SK-N-SH (cell line): ENCODE data around the gene EXOC6. TPM values are rescaled to one million over a fixed set of nuclear protein-coding genes. Genes with fewer than 3 reads are reported as not detected.
"Not testable (repeated sequence)": the region's sequence is repeated elsewhere in the genome, so short reads cannot be mapped to it uniquely, and the experiment has no call there.

Experiments
- CTCF ChIA-PET: fragments of 300-600, 350-600 bp; formaldehyde crosslinking; extraction: SDS; loops from one replicate; lab custom pipeline; 2021; lab: Yijun Ruan, JAX
- POLR2A ChIA-PET: fragments of 350-600 bp; sonication (Branson Sonifier 250); formaldehyde crosslinking; extraction: SDS; loops from one replicate; lab custom pipeline; 2020; ENCODE audit warnings: antibody characterized with exemption, inconsistent platforms; lab: Yijun Ruan, JAX
- DNase-seq: peaks from one replicate; pipeline ENCODE4 v3.0.0; 2012
- H2AFZ ChIP-seq: fragments of 200-600 bp; sonication (generic); 2 replicates; pipeline ENCODE4 v1.8.1; 2016; ENCODE audit warnings: antibody characterized with exemption, mild to moderate bottlenecking, low read depth
- H3F3A ChIP-seq: fragments of 200-600 bp; sonication (generic); replicated peaks from 2 replicates; pipeline ENCODE3; 2016; ENCODE audit warnings: antibody characterized with exemption, mild to moderate bottlenecking; ENCODE audit not compliant: insufficient read depth
- H3K27ac ChIP-seq, 2 experiments: fragments of 200-500 bp in 1 of 2; fragments of 200-600 bp in 1 of 2; sonication (Bioruptor generic) in 1 of 2; sonication (generic), shearing (Covaris generic) in 1 of 2; 2 replicates each; pipeline versions ENCODE4 v1.5.1 to v1.6.1; 2014 to 2016; ENCODE audit warnings: low read depth in 2 of 2, inconsistent platforms in 1 of 2, low read length in 1 of 2, mild to moderate bottlenecking in 1 of 2, mixed read lengths in 1 of 2
- H3K27me3 ChIP-seq: fragments of 200-600 bp; sonication (generic), shearing (Covaris generic); 2 replicates; pipeline ENCODE4 v1.6.1; 2016; ENCODE audit warnings: mixed run types; ENCODE audit not compliant: insufficient read depth
- H3K36me3 ChIP-seq, 2 experiments: fragments of 200-500 bp in 1 of 2; fragments of 200-600 bp in 1 of 2; sonication (Bioruptor generic) in 1 of 2; sonication (generic) in 1 of 2; replicated peaks in 1 of 2; 2 replicates each; pipeline versions ENCODE3 to v1.5.1; 2014 to 2016; ENCODE audit warnings: low read length in 1 of 2, mild to moderate bottlenecking in 1 of 2; ENCODE audit not compliant: insufficient read depth in 2 of 2, control insufficient read depth in 1 of 2
- H3K4me1 ChIP-seq, 2 experiments: fragments of 200-500 bp in 1 of 2; fragments of 200-600 bp in 1 of 2; sonication (Bioruptor generic) in 1 of 2; sonication (generic), shearing (Covaris generic) in 1 of 2; 2 replicates each; pipeline versions ENCODE4 v1.5.1 to v1.6.1; 2014 to 2016; ENCODE audit warnings: low read depth in 1 of 2, low read length in 1 of 2, mixed run types in 1 of 2; ENCODE audit not compliant: insufficient read depth in 2 of 2, control insufficient read depth in 1 of 2
- H3K4me2 ChIP-seq: fragments of 200-600 bp; sonication (generic), shearing (Covaris generic); 2 replicates; pipeline ENCODE4 v1.6.1; 2017; ENCODE audit warnings: mixed run types
- H3K4me3 ChIP-seq, 2 experiments: fragments of 200-500 bp in 1 of 2; fragments of 200-600 bp in 1 of 2; sonication (Bioruptor generic) in 1 of 2; sonication (generic), shearing (Covaris generic) in 1 of 2; 2 replicates each; pipeline versions ENCODE4 v1.5.1 to v1.8.1; 2014 to 2016; ENCODE audit warnings: low read depth in 2 of 2, inconsistent platforms in 1 of 2, low read length in 1 of 2, mild to moderate bottlenecking in 1 of 2, mixed read lengths in 1 of 2, moderate library complexity in 1 of 2
- H3K79me2 ChIP-seq: fragments of 200-600 bp; sonication (generic); 2 replicates; pipeline ENCODE4 v1.8.1; 2017; ENCODE audit warnings: mild to moderate bottlenecking; ENCODE audit not compliant: insufficient read depth
- H3K9ac ChIP-seq: fragments of 200-600 bp; sonication (generic); 2 replicates; pipeline ENCODE4 v1.6.1; 2017; ENCODE audit warnings: mixed run types
- H3K9me2 ChIP-seq: fragments of 200-600 bp; sonication (generic); 2 replicates; pipeline ENCODE4 v1.6.1; 2017; ENCODE audit warnings: mixed run types
- H3K9me3 ChIP-seq: fragments of 200-600 bp; sonication (generic); 2 replicates; pipeline ENCODE4 v1.6.1; 2017; ENCODE audit warnings: mixed run types, mild to moderate bottlenecking, moderate library complexity
- H4K20me1 ChIP-seq: fragments of 200-600 bp; sonication (generic); 2 replicates; pipeline ENCODE4 v1.6.1; 2017; ENCODE audit warnings: mild to moderate bottlenecking, mixed run types; ENCODE audit not compliant: insufficient read depth
- CTCF ChIP-seq: fragments of 200-600 bp; sonication (generic); IDR thresholded peaks from 2 replicates; pipeline ENCODE4 v1.6.1; 2017; ENCODE audit warnings: antibody characterized with exemption, mild to moderate bottlenecking, moderate library complexity
- EZH2phosphoT487 ChIP-seq: fragments of 200-600 bp; sonication (generic); IDR thresholded peaks from 2 replicates; pipeline ENCODE4 v1.6.1; 2017; ENCODE audit warnings: low read depth, mixed run types, mild to moderate bottlenecking, antibody characterized with exemption, moderate library complexity, borderline replicate concordance
- FOXM1 ChIP-seq: IDR thresholded peaks from 2 replicates; pipeline ENCODE4 v1.4.0; 2012; ENCODE audit warnings: low read depth, mild to moderate bottlenecking
- GATA2 ChIP-seq: sonication (generic); formaldehyde crosslinking; IDR thresholded peaks from 2 replicates; pipeline ENCODE4 v1.5.0; 2020; ENCODE audit warnings: mild to moderate bottlenecking, missing genetic modification reagents
- IRF3 ChIP-seq: fragments of 150-350 bp; IDR thresholded peaks from 2 replicates; pipeline ENCODE4 v1.6.1; 2016; ENCODE audit warnings: mild to moderate bottlenecking, low read depth, low read length
- USF1 ChIP-seq: IDR thresholded peaks from 2 replicates; pipeline ENCODE4 v1.4.0; 2012; ENCODE audit warnings: low read depth, borderline replicate concordance
- YY1 ChIP-seq: IDR thresholded peaks from 2 replicates; pipeline ENCODE4 v1.4.0; 2012; ENCODE audit warnings: low read depth, mild to moderate bottlenecking
- WGBS: methylation state at CpG from one replicate; pipeline ENCODE4 v1.1.6; 2017; ENCODE audit warnings: low lambda C conversion rate; 5-methylcytosine and 5-hydroxymethylcytosine counted together
- polyA plus RNA-seq, 3 experiments: library from polyadenylated mRNA; depleted of rRNA; stranded (reverse); fragments of >200 nt; gene quantifications; 2 replicates each; pipeline ENCODE4 v1.2.3, GENCODE V29; 2012

The EXOC6 gene
- polyA plus RNA-seq, 1 of the 3 experiments (the other 2 are of a cell fraction) = 2.3 TPM

DNA sequence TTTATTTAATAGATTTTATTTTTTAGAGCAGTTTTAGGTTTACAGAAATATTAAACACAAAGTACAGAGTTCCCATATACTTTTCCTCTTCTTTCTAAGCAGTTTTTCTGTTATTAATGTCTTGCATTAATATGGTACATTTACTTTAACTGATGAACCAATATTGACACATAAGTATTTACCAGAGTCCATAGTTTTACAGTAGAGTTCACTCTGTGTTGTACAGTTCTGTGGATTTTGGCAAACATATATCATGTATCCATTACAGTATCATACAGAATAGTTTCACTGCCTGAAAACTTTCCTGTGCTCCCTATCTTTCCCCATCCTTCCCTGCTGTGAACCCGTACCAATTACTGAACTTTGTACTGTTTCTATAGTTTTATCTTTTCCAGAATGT, 55.3 kb downstream of the EXOC6 start:
- WGBS = 88% methylated on average over 1 of the region's 1 CpG
- CTCF ChIA-PET = no interaction called here
- H3K79me2 ChIP-seq = no peaks in the 10 kb centered on the region
- POLR2A ChIA-PET = no interaction called here
- no peak for DNase-seq
- H3K4me1 ChIP-seq = no peaks in the 10 kb centered on the region
- no peak overlapping the region for H3K27ac ChIP-seq
- H3K9me3 ChIP-seq = no peaks in the 10 kb centered on the region
- no peak overlapping the region for H3K4me2 ChIP-seq
- no peak overlapping the region for H3K4me3 ChIP-seq
- no peaks in the 10 kb centered on the region for H4K20me1 ChIP-seq
- no peak overlapping the region for H2AFZ ChIP-seq
- no peaks in the 10 kb centered on the region for H3K9me2 ChIP-seq
- H3K9ac ChIP-seq = no peak overlapping the region
- H3F3A ChIP-seq = no peaks in the 10 kb centered on the region
- H3K27me3 ChIP-seq = no peaks in the 10 kb centered on the region
- no peaks in the 10 kb centered on the region for H3K36me3 ChIP-seq
- TF ChIP-seq USF1 = no peak
- no peak for TF ChIP-seq FOXM1

- TF ChIP-seq FOXM1 (no peak), IRF3 (no peak), YY1 (no peak), GATA2 (no peak), EZH2phosphoT487 (no peak), CTCF (no peak)
- WGBS = 98% methylated on average over 4 of the region's 4 CpGs
- H3K27me3 ChIP-seq = no peaks in the 10 kb centered on the region
- peaks cover 0 to 4% of the 10 kb centered on the region in 2 experiments for H3K36me3 ChIP-seq
- H3K9me2 ChIP-seq = no peaks in the 10 kb centered on the region
- no peaks in the 10 kb centered on the region for H3K9me3 ChIP-seq
- no peaks in the 10 kb centered on the region for H3K79me2 ChIP-seq
- H4K20me1 ChIP-seq = no peaks in the 10 kb centered on the region
- H3K27ac ChIP-seq = no peak overlapping the region
- no peak for DNase-seq
- H3K4me2 ChIP-seq = no peak overlapping the region
- H2AFZ ChIP-seq = no peak overlapping the region
- ChIA-PET CTCF (no interaction called here), POLR2A (no interaction called here)
- no peak overlapping the region for H3K9ac ChIP-seq
- no peaks in the 10 kb centered on the region for H3F3A ChIP-seq
- H3K4me1 ChIP-seq = peaks cover 0 to 2% of the 10 kb centered on the region in 2 experiments; a peak in 1 of 4 replicates
- no peak overlapping the region for H3K4me3 ChIP-seq
Measured at GRCh38 chr10:92907280-92907679, 59.0 kb downstream of the EXOC6 start.

DNA sequence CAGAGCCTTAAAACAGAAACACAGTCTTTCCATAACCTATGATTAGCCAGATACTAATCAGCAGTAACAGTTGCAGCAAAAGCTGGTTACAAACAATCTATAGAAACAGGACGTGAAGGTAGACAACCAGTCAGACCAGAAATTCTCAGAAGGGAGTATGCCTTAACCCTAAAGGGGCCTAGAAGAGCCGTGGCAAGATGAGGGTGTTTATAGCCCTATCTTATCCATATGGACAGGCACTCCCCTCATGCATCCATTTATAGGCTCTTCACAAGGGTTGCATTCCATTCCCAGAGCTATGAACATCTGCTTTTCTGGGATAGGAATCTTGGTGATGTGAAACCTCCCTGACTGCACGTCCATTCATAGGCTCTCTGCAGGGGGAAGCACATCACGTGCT, 64.3 kb downstream of the EXOC6 start:
- H4K20me1 ChIP-seq, H3K4me1 ChIP-seq, H3K79me2 ChIP-seq, H3K9me3 ChIP-seq, H3K4me3 ChIP-seq, H2AFZ ChIP-seq, H3K36me3 ChIP-seq, H3F3A ChIP-seq, H3K27ac ChIP-seq, POLR2A ChIA-PET, H3K9ac ChIP-seq, H3K9me2 ChIP-seq, H3K27me3 ChIP-seq, H3K4me2 ChIP-seq, DNase-seq: not testable (repeated sequence)
- CTCF ChIA-PET = interaction anchor here (1.0 to 2.5 kb wide), 5 partner anchors 10 to 440 kb away, joined by 3 to 9 read pairs (median 6); no protein-coding TSS in a partner anchor
- TF ChIP-seq GATA2 = 0 out of 2 replicates have a peak, but pooled peaks have one; percentile 23
- 68% methylated on average over 2 of the region's 4 CpGs for WGBS
